ENCODE measurements around the gene IL1RAP.

DNA sequence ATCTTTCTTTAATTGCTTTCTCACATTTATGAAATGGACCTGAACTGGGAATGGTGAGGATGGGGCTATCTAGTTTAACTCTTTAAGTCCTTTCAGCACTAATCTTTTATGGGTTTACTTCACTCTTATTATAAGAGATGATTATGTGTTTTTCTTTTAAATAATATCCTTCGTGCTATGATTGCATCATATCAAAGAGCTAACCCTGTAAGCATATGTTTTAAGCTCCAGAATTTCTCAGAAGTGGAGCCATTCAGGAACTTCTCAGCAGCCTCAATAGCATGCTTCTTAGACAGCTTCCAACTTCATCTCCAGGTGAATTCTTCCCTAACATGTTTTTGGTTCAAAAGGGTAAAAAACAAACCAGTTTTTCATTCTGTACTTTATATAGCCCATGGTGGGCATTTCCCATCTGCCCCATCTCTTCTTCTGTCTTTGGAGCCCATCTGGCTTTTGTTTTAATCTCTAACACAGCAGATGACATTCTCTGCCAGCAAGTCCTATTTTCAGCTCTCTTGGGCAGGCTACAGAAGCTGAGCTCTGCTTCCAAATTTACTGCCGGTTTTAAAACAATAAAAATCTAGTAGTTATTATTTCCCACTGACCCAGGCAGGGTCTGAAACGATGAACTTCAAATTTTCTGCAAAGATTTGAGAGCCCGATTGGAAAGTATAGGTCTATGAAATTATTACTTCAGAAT, 26.8 kb upstream of the IL1RAP start:
- TF ChIP-seq, protein P1, sequence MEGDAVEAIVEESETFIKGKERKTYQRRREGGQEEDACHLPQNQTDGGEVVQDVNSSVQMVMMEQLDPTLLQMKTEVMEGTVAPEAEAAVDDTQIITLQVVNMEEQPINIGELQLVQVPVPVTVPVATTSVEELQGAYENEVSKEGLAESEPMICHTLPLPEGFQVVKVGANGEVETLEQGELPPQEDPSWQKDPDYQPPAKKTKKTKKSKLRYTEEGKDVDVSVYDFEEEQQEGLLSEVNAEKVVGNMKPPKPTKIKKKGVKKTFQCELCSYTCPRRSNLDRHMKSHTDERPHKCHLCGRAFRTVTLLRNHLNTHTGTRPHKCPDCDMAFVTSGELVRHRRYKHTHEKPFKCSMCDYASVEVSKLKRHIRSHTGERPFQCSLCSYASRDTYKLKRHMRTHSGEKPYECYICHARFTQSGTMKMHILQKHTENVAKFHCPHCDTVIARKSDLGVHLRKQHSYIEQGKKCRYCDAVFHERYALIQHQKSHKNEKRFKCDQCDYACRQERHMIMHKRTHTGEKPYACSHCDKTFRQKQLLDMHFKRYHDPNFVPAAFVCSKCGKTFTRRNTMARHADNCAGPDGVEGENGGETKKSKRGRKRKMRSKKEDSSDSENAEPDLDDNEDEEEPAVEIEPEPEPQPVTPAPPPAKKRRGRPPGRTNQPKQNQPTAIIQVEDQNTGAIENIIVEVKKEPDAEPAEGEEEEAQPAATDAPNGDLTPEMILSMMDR (IDR thresholded peaks at IDR 0.05): no peak
- TF ChIP-seq EP300 (IDR thresholded peaks at IDR 0.05; ENCODE audit: low read depth) (no peak), POLR2A (IDR thresholded peaks at IDR 0.05) (no peak)
